GM18519 (cell line): ENCODE data around the gene CNTN1.
"Not testable (repeated sequence)": the region's sequence is repeated elsewhere in the genome, so short reads cannot be mapped to it uniquely, and the experiment has no call there.

Experiments used
- ATAC-seq: cut with Tn5 transposase; IDR thresholded peaks from one replicate; pipeline ENCODE4 v1.9.1; 2021; ENCODE audit warnings: mild to moderate bottlenecking, moderate library complexity; ENCODE audit not compliant: unreplicated experiment, low FRiP score

The CNTN1 gene

DNA sequence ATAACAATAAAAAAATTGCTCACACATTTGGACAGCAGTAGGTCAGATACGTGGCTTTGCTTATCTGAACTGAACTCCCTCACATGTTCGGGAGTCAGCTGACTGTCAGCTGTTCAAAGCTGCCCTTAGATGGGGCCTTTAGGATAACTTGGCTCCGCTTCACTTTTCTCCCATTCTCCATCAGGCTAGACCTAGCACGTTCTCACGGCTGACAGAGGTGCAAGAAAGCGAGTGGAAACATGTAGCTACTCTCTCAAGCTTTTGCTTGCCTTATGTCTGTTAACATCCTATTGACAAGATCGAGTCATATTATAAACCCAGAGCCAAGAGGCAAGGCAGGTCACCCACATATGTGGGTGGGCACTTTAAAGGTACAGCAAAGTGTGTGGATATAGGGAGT is 383.9 kb downstream of the CNTN1 start:
- no peak for ATAC-seq

- ATAC-seq: not testable (repeated sequence)
These were observed 389.0 kb downstream of the CNTN1 start for GRCh38 chr12:41081241-41081640.

DNA sequence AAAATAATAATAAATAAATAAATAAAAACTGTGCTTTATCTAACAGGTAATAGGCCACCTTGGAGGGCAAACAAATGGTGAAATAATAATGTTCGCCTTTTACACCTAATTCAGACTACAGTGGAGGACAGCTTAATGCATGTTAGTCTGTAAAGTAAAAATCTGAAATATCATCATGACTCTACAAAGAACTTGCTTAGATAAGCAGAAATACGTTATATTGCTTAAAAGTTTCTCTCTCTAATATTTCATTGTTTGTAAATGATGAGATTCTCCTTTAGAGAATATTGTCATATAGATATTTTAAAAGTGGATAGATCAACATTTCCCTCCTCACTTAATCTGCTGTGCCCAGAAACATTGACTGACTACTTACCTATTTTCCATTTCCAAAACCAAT is 397.2 kb downstream of the CNTN1 start:
- ATAC-seq: no peak

DNA sequence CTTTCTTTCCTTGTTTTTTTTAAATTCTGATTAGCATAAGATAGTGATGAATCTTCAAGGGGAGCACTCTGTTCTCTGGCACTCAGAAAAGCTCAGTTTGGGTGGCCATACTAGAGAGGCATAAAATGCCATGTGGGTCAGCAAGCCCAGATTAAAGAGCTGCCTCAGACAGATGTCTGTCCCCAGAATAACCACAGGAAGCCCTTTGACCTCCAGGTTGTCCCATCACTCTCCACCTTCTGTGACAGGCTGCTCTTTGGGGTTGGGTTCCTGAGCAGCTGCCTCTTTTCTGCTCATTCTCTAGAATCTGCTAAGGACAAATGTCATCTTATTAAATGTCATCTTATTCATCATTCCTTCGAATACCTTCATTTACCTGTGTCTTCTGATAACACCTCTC is 399.9 kb downstream of the CNTN1 start:
- ATAC-seq: no peak

DNA sequence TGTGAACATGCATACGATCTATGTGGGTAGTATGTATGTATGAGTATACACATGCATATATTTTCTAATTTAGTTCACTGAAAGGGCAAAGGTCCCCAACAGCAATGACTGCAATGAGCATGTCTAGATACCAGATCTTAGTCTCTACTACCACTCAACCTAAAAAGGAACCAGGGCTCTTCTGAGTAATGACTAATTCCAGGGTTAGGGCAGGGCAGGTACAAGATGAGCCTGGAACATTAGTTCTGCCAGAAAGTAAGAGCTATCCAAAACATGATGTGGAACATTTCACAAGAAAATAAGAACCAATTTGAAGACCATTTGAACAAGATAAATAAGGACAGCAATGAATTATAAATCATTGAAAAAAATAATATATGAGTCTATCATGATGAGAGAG is 404.6 kb downstream of the CNTN1 start:
- ATAC-seq: no peak

DNA sequence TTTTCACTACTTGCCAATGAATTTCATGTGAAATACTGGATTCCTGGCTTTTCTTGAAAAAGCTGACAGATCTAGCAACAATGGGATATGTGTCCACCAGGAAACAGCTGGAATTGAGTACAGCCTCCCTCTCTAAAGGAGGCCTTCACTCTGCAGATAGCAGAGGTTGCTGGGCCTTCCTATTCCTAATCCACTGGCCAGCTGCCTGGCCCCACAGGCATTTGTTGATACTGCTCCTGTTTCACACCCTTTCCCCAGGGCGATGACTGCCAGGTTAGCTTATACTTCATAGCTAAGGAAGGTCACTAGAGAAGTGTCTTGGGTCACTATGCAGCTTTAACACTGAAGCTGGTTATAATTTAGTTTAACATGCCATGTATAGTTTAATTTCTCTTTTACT is 408.3 kb downstream of the CNTN1 start:
- no peak for ATAC-seq

- ATAC-seq: no peak
These were observed 409.6 kb downstream of the CNTN1 start for GRCh38 chr12:41101806-41102205.

DNA sequence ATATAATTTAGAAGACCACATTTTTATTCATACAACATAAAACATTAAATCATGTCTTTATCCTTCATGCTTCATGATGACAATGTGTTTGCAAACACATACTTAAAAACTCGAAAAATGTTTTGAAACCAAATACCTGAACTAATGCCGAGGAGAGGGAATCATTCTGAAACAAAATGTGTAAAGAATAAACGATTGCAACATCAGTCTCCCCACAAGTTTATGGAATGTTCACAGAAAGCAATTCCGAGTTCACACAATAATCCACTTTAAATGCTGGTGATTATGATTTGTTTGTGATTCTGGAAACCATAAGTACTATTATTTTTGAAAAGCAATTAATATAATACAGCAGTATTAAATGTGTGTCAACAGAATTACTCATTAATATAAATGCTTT is 411.4 kb downstream of the CNTN1 start:
- no peak for ATAC-seq

GRCh38 chr12:41106315-41106714 is 414.1 kb downstream of the CNTN1 start:
- no peak for ATAC-seq

GRCh38 chr12:41108032-41108431 is 415.8 kb downstream of the CNTN1 start:
- no peak for ATAC-seq

GRCh38 chr12:41112903-41113302 is 420.7 kb downstream of the CNTN1 start:
- no peak for ATAC-seq

GRCh38 chr12:41120211-41120610 is 428.0 kb downstream of the CNTN1 start:
- no peak for ATAC-seq

DNA sequence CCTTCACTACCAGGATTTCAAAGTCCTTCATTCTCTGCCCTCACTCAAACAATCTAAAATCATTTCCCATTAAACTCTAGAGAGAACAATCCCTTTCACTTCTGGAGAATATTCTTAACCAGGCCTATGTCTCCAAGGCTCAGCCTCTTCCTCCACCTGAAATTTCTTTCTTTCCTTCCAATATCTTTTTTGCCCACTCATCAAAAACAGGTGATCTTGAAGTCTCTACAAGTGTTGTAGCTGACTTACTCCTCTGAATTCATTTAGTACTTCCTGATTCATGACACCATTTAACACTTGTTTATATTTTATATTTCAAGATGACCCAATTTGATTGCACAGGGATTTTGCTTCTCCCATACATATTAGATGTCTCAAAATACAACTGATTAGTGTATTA is 429.1 kb downstream of the CNTN1 start:
- ATAC-seq: no peak
